SK-N-SH (cell line): ENCODE data around the gene RPS8.

Experiments used
- EP300 ChIP-seq, 2 experiments: IDR thresholded peaks; 2 replicates each; pipeline versions ENCODE4 v1.4.0 to v1.6.1; 2012; ENCODE audit warnings: borderline replicate concordance in 1 of 2, low read depth in 1 of 2, low read length in 1 of 2
- EZH2phosphoT487 ChIP-seq: fragments of 200-600 bp; sonication (generic); IDR thresholded peaks from 2 replicates; pipeline ENCODE4 v1.6.1; 2017; ENCODE audit warnings: low read depth, mixed run types, mild to moderate bottlenecking, antibody characterized with exemption, moderate library complexity, borderline replicate concordance
- IRF3 ChIP-seq: fragments of 150-350 bp; IDR thresholded peaks from 2 replicates; pipeline ENCODE4 v1.6.1; 2016; ENCODE audit warnings: mild to moderate bottlenecking, low read depth, low read length
- POLR2AphosphoS5 ChIP-seq: IDR thresholded peaks from 2 replicates; pipeline ENCODE4 v1.6.1; 2012; ENCODE audit warnings: low read depth, low read length
- REST ChIP-seq: IDR thresholded peaks from 2 replicates; pipeline ENCODE4 v1.6.1; 2012; ENCODE audit warnings: mild to moderate bottlenecking, low read depth, low read length, moderate library complexity
- RXRA ChIP-seq: IDR thresholded peaks from 2 replicates; pipeline ENCODE4 v1.4.0; 2012; ENCODE audit warnings: low read depth, mild to moderate bottlenecking, borderline replicate concordance
- TAF1 ChIP-seq: IDR thresholded peaks from 2 replicates; pipeline ENCODE4 v1.6.1; 2012; ENCODE audit warnings: low read depth, mild to moderate bottlenecking, low read length, moderate library complexity, borderline replicate concordance
- TF ChIP-seq, protein P1 (sequence below): fragments of 200-600 bp; sonication (generic); IDR thresholded peaks from 2 replicates; pipeline ENCODE4 v1.6.1; 2017; ENCODE audit warnings: antibody characterized with exemption, mild to moderate bottlenecking, moderate library complexity

- TF ChIP-seq, protein P1, sequence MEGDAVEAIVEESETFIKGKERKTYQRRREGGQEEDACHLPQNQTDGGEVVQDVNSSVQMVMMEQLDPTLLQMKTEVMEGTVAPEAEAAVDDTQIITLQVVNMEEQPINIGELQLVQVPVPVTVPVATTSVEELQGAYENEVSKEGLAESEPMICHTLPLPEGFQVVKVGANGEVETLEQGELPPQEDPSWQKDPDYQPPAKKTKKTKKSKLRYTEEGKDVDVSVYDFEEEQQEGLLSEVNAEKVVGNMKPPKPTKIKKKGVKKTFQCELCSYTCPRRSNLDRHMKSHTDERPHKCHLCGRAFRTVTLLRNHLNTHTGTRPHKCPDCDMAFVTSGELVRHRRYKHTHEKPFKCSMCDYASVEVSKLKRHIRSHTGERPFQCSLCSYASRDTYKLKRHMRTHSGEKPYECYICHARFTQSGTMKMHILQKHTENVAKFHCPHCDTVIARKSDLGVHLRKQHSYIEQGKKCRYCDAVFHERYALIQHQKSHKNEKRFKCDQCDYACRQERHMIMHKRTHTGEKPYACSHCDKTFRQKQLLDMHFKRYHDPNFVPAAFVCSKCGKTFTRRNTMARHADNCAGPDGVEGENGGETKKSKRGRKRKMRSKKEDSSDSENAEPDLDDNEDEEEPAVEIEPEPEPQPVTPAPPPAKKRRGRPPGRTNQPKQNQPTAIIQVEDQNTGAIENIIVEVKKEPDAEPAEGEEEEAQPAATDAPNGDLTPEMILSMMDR = no peak
- TF ChIP-seq EZH2phosphoT487 (no peak), POLR2AphosphoS5 (no peak), TAF1 (no peak), REST (no peak), EP300 (IDR thresholded peaks at IDR 0.05; ENCODE audit: borderline replicate concordance in 1 of 2, low read depth in 1 of 2, low read length in 1 of 2) (no peak), RXRA (no peak), IRF3 (no peak)
Measured at GRCh38 chr1:44821240-44821715, 45.9 kb downstream of the RPS8 start.
